Measurements from ENCODE around the gene HP1BP3.

HP1BP3 gene

DNA sequence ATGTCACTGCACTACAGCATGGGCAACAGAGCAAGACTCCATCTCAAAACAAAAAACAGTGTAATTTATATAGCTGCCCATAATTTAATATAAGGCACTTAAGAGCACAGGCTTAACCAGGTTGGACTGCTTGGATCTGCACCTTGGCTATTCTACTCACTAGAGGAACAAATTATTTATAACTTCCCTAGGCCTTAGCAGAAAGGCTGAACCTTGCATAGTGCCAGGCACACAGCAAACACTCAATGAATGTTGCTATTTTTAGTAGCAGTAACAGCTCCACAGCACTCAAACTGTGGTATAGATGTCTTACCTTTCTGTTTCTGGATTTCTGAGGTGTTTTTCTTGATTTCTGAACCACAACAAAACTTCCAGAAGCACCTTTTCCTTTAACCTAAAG is 19.8 kb downstream of the HP1BP3 start:
- no peak for DNase-seq

GRCh38 chr1:20763417-20763816 is 23.7 kb downstream of the HP1BP3 start:
- DNase-seq = no peak

DNA sequence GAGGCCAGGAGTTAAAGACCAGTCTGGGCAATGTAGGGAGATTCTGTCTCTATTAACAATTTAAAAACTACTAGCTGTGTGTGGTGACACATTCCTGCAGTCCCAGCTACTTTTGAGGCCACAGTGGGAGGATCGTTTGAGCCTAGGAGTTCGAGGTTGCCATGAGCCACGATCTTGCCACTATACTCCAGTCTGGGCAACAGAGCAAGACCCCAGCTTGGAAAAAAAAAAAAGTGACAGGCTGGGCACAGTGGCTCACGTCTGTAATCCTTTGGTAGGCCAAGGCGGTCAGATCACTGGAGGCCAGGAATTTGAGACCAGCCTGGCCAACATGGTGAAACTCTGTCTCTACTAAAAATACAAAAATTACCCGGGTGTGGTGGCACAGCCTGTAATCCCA is 26.8 kb downstream of the HP1BP3 start:
- DNase-seq = no peak

DNA sequence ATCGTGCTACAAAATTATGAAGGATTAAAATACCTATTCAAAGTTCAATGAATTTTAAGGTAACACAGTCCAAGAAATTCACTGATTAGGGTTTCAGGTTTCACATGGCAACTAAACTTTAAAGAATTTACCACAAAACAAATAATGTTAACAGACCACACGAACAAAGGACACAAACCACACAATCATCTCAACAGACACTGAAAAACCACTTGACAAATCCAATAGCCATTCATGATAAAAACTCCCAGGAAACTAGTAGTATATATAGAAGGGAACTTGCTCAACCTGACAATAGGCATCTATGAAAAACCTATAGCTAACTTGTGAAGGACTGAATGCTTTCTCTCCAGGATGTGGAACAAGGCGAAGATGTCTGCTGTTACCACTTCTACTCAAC is 33.5 kb downstream of the HP1BP3 start:
- no peak for DNase-seq

GRCh38 chr1:20751462-20751990 is 35.6 kb downstream of the HP1BP3 start:
- no peak for DNase-seq

GRCh38 chr1:20742671-20743070 is 44.4 kb downstream of the HP1BP3 start:
- no peak for DNase-seq

- no peak for DNase-seq
Observed at GRCh38 chr1:20740781-20741180, 46.3 kb downstream of the HP1BP3 start.

GRCh38 chr1:20739225-20739624 is 47.9 kb downstream of the HP1BP3 start:
- DNase-seq = no peak

GRCh38 chr1:20735581-20736111 is 51.5 kb downstream of the HP1BP3 start:
- no peak for DNase-seq

DNA sequence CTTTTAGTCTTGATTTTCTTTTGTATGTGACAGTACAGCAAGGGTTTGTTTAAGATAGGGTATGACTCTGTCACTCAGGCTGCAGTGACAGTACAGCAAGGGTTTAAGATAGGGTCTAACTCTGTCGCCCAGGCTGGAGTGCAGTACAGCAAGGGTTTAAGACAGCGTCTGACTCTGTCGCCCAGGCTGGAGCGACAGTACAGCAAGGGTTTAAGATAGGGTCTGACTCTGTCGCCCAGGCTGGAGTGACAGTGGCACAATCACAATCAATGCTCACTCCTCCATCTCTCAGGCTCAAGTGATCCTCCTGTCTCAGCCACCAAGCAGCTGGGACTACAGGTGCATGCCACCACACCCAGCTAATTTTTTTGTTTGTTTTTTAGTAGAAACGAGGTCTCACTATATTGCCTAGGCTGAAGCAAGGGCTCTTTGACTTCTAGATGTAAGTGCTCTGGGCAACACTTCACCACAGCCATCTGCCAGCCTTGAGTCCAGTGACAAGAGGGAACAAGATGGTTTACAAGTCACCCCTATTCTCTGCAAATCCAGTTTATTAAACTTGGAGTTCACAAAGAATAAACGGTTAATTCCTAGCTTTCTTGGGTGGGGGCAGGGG is 53.6 kb downstream of the HP1BP3 start:
- DNase-seq = no peak

- DNase-seq = peak in 6 of 14 donors; percentile 14 to 52 (median 28)
Observed at GRCh38 chr1:20732588-20733359, 54.3 kb downstream of the HP1BP3 start, which contains the start of gene SH2D5. TSS of gene SH2D5 (minus strand) at chr1:20732703. CDS start at chr1:20728044, 4,659 bp downstream.

DNA sequence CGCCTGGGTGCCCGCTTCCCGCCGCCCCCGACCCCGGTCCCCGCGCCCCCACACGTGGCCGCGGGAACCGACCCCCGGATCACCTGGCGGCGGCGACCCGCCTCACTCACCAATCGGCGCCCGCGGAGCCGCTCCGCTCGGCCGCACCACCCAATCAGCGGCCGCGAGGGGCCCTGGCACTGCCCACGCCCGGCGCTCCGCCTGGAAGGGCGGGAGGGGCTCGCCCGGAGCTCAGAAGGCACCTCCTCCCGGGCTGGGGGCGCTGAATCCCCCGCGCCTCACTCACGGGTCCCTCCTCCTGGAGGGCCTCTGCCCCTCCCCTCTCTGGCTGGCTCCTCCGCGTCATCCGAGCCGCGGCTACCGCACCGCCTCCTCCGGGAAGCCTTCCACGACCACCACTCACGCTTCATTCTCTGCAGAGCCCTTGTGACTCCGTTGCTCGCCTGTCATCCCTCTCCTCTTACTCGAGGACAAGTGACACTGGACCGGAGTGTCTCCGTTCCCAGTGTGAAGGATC is 55.0 kb downstream of the HP1BP3 start:
- DNase-seq = peak in 4 of 14 donors; percentile 25 to 37 (median 32)

DNA sequence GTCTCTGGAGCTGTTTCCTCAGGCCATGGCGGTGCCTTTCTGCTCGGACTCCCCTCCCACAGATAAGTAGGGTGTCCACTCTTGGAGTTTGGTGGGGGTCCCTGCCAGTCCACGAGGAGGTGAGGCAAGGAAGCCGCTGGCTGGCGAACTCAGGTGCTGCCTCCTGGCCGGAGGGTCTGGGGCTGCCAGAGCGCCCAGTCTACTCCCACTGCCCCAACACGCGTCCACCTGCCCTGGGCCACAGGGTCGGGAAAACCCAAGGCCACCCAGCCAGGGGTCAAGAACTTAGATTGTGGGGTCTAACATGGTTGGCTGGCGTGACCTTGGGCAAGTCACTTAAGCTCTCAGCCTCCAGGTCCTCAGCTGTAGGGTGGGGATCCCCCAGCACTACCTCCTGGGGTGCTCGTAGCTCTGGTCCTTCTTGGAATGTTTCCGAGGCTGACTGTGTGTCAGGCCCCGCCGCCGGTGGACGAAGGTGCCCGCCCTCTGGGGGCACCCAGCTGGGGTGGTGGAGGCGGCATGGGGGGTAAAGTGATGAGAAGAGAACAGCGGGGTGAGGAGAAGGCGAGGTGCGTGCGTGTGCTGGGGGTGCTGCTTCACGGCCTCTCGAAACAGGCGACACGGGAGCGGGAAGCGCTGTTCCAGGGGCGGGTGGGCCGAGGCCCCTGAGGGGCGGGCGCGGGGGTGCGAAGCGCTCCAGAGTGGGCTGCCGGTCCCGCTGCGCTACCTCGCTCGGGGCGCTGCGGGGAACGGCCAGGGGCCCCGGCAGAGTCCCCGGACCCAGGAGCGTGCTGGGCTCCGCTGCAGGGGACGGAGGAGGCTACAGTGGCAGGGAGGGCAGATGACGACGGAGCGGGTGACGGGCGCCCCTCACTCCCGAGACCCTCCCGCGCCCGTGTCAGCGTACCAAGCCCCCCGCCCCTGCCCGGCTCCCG is 55.8 kb downstream of the HP1BP3 start:
- DNase-seq = no peak

DNA sequence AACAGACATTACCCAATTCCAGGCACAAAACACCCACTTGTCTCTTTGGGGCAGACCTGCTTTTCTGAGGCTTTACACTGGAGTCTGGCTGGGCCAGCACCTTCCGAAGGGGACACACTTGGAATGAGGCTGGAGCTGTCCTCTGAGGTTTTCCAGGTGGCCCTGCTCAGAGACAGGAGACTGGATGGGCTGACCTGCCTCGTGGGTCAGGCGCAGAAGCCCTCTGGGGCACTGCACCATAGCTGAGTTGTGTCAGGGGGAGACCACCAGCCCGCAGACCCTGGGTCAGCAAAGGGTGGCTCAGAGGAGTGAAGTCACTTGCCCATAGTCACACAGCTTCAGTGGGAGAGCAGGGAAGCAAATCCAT is 56.4 kb downstream of the HP1BP3 start:
- DNase-seq = no peak

- no peak for DNase-seq
Observed at GRCh38 chr1:20729990-20730689, 57.0 kb downstream of the HP1BP3 start.

DNA sequence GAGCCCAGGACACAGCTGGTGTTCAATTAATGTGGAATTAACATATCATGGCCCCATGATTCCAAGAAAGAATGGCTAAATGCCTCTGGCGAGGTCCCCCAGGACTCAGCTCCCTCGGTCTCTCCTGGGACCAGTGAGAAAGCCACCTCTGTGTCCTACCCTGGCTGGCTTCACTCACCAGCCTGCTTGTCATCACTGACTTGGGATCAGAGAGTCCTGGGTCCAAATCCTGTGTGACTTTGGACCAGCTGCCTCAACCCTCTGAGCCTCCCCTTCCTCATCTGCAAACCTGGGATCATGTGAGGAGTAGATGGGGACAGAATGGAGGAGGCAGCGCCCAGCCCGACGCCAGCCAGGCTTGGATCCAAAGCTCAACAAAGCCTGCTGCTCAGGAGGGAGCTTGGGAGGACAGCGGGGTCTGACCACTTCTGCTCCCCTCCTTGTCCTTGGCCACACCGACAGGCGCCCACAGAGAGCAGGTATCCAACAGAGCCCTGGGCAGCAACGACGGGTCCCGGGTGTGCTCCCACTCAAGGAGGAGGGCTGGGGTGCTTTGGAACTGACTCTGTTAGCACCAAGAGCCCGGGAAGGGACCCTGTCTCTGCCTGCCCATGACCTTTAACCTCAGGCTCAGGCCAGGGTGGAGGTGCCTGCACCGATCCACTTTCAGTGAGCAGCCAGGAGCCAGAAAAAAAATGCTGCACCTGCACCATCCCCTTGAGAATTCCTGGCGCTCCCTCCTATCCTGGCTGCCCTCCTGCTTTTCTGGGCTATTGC is 57.8 kb downstream of the HP1BP3 start:
- DNase-seq = no peak

- no peak for DNase-seq
Observed at GRCh38 chr1:20728371-20729154, 58.5 kb downstream of the HP1BP3 start.

GRCh38 chr1:20727746-20728316 is 59.3 kb downstream of the HP1BP3 start:
- no peak for DNase-seq

- DNase-seq = no peak
Observed at GRCh38 chr1:20726932-20727745, 60.0 kb downstream of the HP1BP3 start.
